Ectodermal cell (in vitro differentiated cells): ENCODE data around the gene PAPSS1. TPM values are rescaled to one million over a fixed set of nuclear protein-coding genes. Genes with fewer than 3 reads are reported as not detected.
A peak's percentile ranks its signal among the peaks of the same experiment; 100 is the strongest.

Source experiments
- H3K27ac ChIP-seq: 2 replicates; pipeline ENCODE4 v1.7.0; 2013; ENCODE audit warnings: mild to moderate bottlenecking, low read depth, low read length; ENCODE audit not compliant: insufficient read depth, poor library complexity, severe bottlenecking
- H3K27me3 ChIP-seq: 2 replicates; pipeline ENCODE4 v1.7.0; 2013; ENCODE audit warnings: mild to moderate bottlenecking, low read length; ENCODE audit not compliant: insufficient read depth, control insufficient read depth, poor library complexity, severe bottlenecking
- H3K36me3 ChIP-seq: one replicate; pipeline ENCODE4 v1.7.0; 2013; ENCODE audit warnings: low read length; ENCODE audit not compliant: control insufficient read depth, insufficient read depth
- H3K4me1 ChIP-seq: one replicate; pipeline ENCODE4 v1.7.0; 2013; ENCODE audit warnings: low read length; ENCODE audit not compliant: control insufficient read depth, insufficient read depth
- H3K4me3 ChIP-seq: 2 replicates; pipeline ENCODE4 v1.7.0; 2013; ENCODE audit warnings: low read depth, low read length, control low read depth; ENCODE audit not compliant: insufficient read depth
- H3K9me3 ChIP-seq: 2 replicates; pipeline ENCODE4 v1.7.0; 2013; ENCODE audit warnings: mild to moderate bottlenecking, low read length, moderate library complexity; ENCODE audit not compliant: control insufficient read depth
- WGBS, 2 experiments: methylation state at CpG; one replicate each; pipeline ENCODE4 v1.1.7; 2013; ENCODE audit warnings: missing lambda C conversion rate in 2 of 2; 5-methylcytosine and 5-hydroxymethylcytosine counted together
- polyA plus RNA-seq, 4 experiments: library from polyadenylated mRNA; stranded (reverse); fragments of 50-300 nt; gene quantifications; one replicate each; pipeline ENCODE4 v1.2.3, GENCODE V29; 2013

The PAPSS1 gene
- 110 TPM for polyA plus RNA-seq (2013, experiment 1 of 4)
- 113 TPM for polyA plus RNA-seq (2013, experiment 2 of 4)
- polyA plus RNA-seq (2013, experiment 3 of 4), result 88.1 TPM
- polyA plus RNA-seq (2013, experiment 4 of 4), result 101 TPM

- peaks cover 21% of the 10 kb centered on the region for H3K4me1 ChIP-seq
- peaks cover 3% of the 10 kb centered on the region for H3K27me3 ChIP-seq
- H3K27ac ChIP-seq, result peak within 1 kb of the TSS; percentile 63
- WGBS, 2 experiments, result 0% methylated on average over 90 of the region's 90 CpGs
- H3K4me3 ChIP-seq, result peak within 1 kb of the TSS; percentile 64
- H3K9me3 ChIP-seq, result no peaks in the 10 kb centered on the region
- no peaks in the 10 kb centered on the region for H3K36me3 ChIP-seq
Measured at GRCh38 chr4:107719922-107720722, at the start of gene PAPSS1. Gene PAPSS1 (minus strand): TSS chr4:107720234. CDS start chr4:107720179, 55 bp downstream.

- WGBS, 2 experiments, result 81 to 84% methylated on average over 8 of the region's 10 CpGs
- H3K27ac ChIP-seq, result no peak overlapping the region
- H3K4me1 ChIP-seq, result no peaks in the 10 kb centered on the region
- no peaks in the 10 kb centered on the region for H3K9me3 ChIP-seq
- no peak overlapping the region for H3K4me3 ChIP-seq
- no peaks in the 10 kb centered on the region for H3K36me3 ChIP-seq
- H3K27me3 ChIP-seq, result no peaks in the 10 kb centered on the region
Measured at GRCh38 chr4:107760281-107760947, 40.4 kb upstream of the PAPSS1 start.

GRCh38 chr4:107757864-107758476 lies 37.9 kb upstream of the PAPSS1 start:
- WGBS, 2 experiments, result no CpG with 5 or more reads among the region's 2 CpGs
- Histone ChIP-seq H3K4me1 (no peaks in the 10 kb centered on the region), H3K27ac (no peak overlapping the region), H3K27me3 (no peaks in the 10 kb centered on the region), H3K36me3 (no peaks in the 10 kb centered on the region), H3K4me3 (no peak overlapping the region), H3K9me3 (no peaks in the 10 kb centered on the region)

GRCh38 chr4:107757283-107757682 lies 37.2 kb upstream of the PAPSS1 start:
- no peaks in the 10 kb centered on the region for H3K36me3 ChIP-seq
- 87 to 93% methylated on average over 5 of the region's 5 CpGs for WGBS, 2 experiments

GRCh38 chr4:107755841-107756356 lies 35.9 kb upstream of the PAPSS1 start:
- Histone ChIP-seq H3K27me3 (no peaks in the 10 kb centered on the region), H3K9me3 (no peaks in the 10 kb centered on the region), H3K36me3 (no peaks in the 10 kb centered on the region), H3K4me1 (no peaks in the 10 kb centered on the region), H3K27ac (no peak overlapping the region), H3K4me3 (no peak overlapping the region)
- WGBS, 2 experiments, result 81 to 87% methylated on average over 4 of the region's 4 CpGs

More at GRCh38 chr4:107757283-107757682, 37.2 kb upstream of the PAPSS1 start:
- Histone ChIP-seq H3K9me3 (no peaks in the 10 kb centered on the region), H3K4me1 (no peaks in the 10 kb centered on the region), H3K4me3 (no peak overlapping the region), H3K27ac (no peak overlapping the region), H3K27me3 (no peaks in the 10 kb centered on the region)

- WGBS, 2 experiments, result 90 to 100% methylated on average over 2 of the region's 2 CpGs
- H3K4me1 ChIP-seq, result no peaks in the 10 kb centered on the region
- H3K27ac ChIP-seq, result no peak overlapping the region
- H3K4me3 ChIP-seq, result no peak overlapping the region
- H3K27me3 ChIP-seq, result no peaks in the 10 kb centered on the region
- H3K36me3 ChIP-seq, result no peaks in the 10 kb centered on the region
- no peaks in the 10 kb centered on the region for H3K9me3 ChIP-seq
Measured at GRCh38 chr4:107751670-107752069, 31.6 kb upstream of the PAPSS1 start.

- Histone ChIP-seq H3K36me3 (no peaks in the 10 kb centered on the region), H3K4me1 (no peaks in the 10 kb centered on the region), H3K4me3 (no peak overlapping the region), H3K27ac (no peak overlapping the region), H3K27me3 (no peaks in the 10 kb centered on the region), H3K9me3 (no peaks in the 10 kb centered on the region)
- 93 to 97% methylated on average over 5 of the region's 5 CpGs for WGBS, 2 experiments
Measured at GRCh38 chr4:107747748-107748486, 27.9 kb upstream of the PAPSS1 start.

- Histone ChIP-seq H3K36me3 (no peaks in the 10 kb centered on the region), H3K4me1 (no peaks in the 10 kb centered on the region), H3K27me3 (no peaks in the 10 kb centered on the region), H3K9me3 (no peaks in the 10 kb centered on the region), H3K27ac (no peak overlapping the region), H3K4me3 (no peak overlapping the region)
- WGBS, 2 experiments, result 86% methylated on average over 1 of the region's 1 CpG; no CpG with 5 or more reads in 1 of the 2 experiments
Measured at GRCh38 chr4:107746161-107746560, 26.1 kb upstream of the PAPSS1 start.

- Histone ChIP-seq H3K27me3 (no peaks in the 10 kb centered on the region), H3K9me3 (no peaks in the 10 kb centered on the region), H3K4me3 (no peak overlapping the region), H3K27ac (no peak overlapping the region), H3K4me1 (no peaks in the 10 kb centered on the region), H3K36me3 (no peaks in the 10 kb centered on the region)
Measured at GRCh38 chr4:107744532-107744931, 24.5 kb upstream of the PAPSS1 start.
